ENCODE results near the gene JOSD1.
"Not testable (repeated sequence)": the region's sequence is repeated elsewhere in the genome, so short reads cannot be mapped to it uniquely, and the experiment has no call there.

The JOSD1 gene

GRCh38 chr22:38685761-38686160 is 15.0 kb downstream of the JOSD1 start:
- no peak for DNase-seq (ENCODE audit: low read depth in 2 of 2)

GRCh38 chr22:38684895-38685294 is 15.8 kb downstream of the JOSD1 start:
- DNase-seq (ENCODE audit: low read depth in 2 of 2) = no peak

GRCh38 chr22:38681582-38682335 is 19.0 kb downstream of the JOSD1 start, which contains the start of gene TOMM22:
Gene TOMM22 (plus strand): TSS chr22:38681957. CDS start chr22:38681979, 22 bp downstream.
- DNase-seq (ENCODE audit: low read depth in 2 of 2) = peak; percentile 61 to 70

- DNase-seq (ENCODE audit: low read depth in 2 of 2) = no peak
Measured at GRCh38 chr22:38675833-38676232, 24.9 kb downstream of the JOSD1 start.

- no peak for DNase-seq (ENCODE audit: low read depth in 2 of 2)
Measured at GRCh38 chr22:38674888-38675287, 25.9 kb downstream of the JOSD1 start.

GRCh38 chr22:38657045-38657909 is 43.5 kb downstream of the JOSD1 start:
- DNase-seq (ENCODE audit: low read depth in 2 of 2) = no peak

- peak; percentile 67 to 76 for DNase-seq (ENCODE audit: low read depth in 2 of 2)
Measured at GRCh38 chr22:38656256-38657044, 44.3 kb downstream of the JOSD1 start, which contains the start of the genes CBY1 and FAM227A. Gene CBY1 (plus strand): TSS chr22:38656638. CDS start chr22:38668055, 11,417 bp downstream. Gene FAM227A (minus strand): TSS chr22:38656392. CDS start chr22:38650168, 6,224 bp downstream.

GRCh38 chr22:38655519-38656255 is 45.1 kb downstream of the JOSD1 start:
- no peak for DNase-seq (ENCODE audit: low read depth in 2 of 2)

GRCh38 chr22:38653741-38654140 is 47.0 kb downstream of the JOSD1 start:
- no peak for DNase-seq (ENCODE audit: low read depth in 2 of 2)

- DNase-seq (ENCODE audit: low read depth in 2 of 2) = no peak
Measured at GRCh38 chr22:38652859-38653258, 47.9 kb downstream of the JOSD1 start.

- no peak for DNase-seq (ENCODE audit: low read depth in 2 of 2)
Measured at GRCh38 chr22:38649841-38650522, 50.8 kb downstream of the JOSD1 start.

GRCh38 chr22:38645430-38645829 is 55.3 kb downstream of the JOSD1 start:
- no peak for DNase-seq (ENCODE audit: low read depth in 2 of 2)

- DNase-seq (ENCODE audit: low read depth in 2 of 2) = not testable (repeated sequence)
Measured at GRCh38 chr22:38644245-38644644, 56.5 kb downstream of the JOSD1 start.

GRCh38 chr22:38641476-38642040 is 59.2 kb downstream of the JOSD1 start:
- no peak for DNase-seq (ENCODE audit: low read depth in 2 of 2)

- DNase-seq (ENCODE audit: low read depth in 2 of 2) = no peak
Measured at GRCh38 chr22:38638728-38639127, 62.0 kb downstream of the JOSD1 start.

- DNase-seq (ENCODE audit: low read depth in 2 of 2) = no peak
Measured at GRCh38 chr22:38638216-38638615, 62.5 kb downstream of the JOSD1 start.
